Measurements from ENCODE around the gene SKAP2. TPM values are rescaled to one million over a fixed set of nuclear protein-coding genes. Genes with fewer than 3 reads are reported as not detected.

SKAP2 gene
- total RNA-seq, 1 donor from 2014 or later = 3.5 TPM

DNA sequence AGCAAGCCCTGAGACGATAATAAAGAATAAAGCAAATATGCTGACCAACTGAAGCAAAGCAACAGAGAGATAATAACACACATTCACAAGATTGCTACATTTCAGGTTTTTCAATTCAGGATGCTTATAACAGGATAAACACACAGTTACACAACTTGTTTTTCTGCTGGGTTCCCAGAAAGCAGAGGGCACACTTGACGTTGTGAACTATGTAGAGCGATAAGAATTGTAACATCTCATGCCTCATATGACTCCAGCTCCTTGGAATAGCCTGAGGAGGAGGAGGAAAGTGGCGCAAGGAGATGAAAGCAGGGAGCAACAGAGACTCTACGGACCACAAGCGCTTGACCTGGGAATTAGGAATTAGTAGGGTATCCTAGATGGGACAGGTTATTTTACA lies 201.7 kb downstream of the SKAP2 start:
- H3K9me3 Mint-ChIP-seq = no peaks in the 10 kb centered on the region
- no peak for DNase-seq (ENCODE audit: low read depth, low spot score)
- H3K36me3 Mint-ChIP-seq (ENCODE audit: low read depth) = no peaks in the 10 kb centered on the region
- no peak for TF ChIP-seq CTCF (conservative IDR thresholded peaks at IDR 0.05)
- peak overlapping the region; percentile 43 for H3K27ac Mint-ChIP-seq (ENCODE audit: unreplicated experiment)
- no peak overlapping the region for H3K4me3 Mint-ChIP-seq
- H3K27me3 Mint-ChIP-seq (ENCODE audit: low read depth) = peaks cover 45% of the 10 kb centered on the region
- peaks cover 27% of the 10 kb centered on the region for H3K4me1 Mint-ChIP-seq

- H3K27ac Mint-ChIP-seq (ENCODE audit: unreplicated experiment) = no peak overlapping the region
- TF ChIP-seq CTCF (conservative IDR thresholded peaks at IDR 0.05) = no peak
- H3K9me3 Mint-ChIP-seq = no peaks in the 10 kb centered on the region
- DNase-seq (ENCODE audit: low read depth, low spot score) = no peak
- H3K4me1 Mint-ChIP-seq = peaks cover 45% of the 10 kb centered on the region
- H3K4me3 Mint-ChIP-seq = peak overlapping the region; percentile 35
- H3K27me3 Mint-ChIP-seq (ENCODE audit: low read depth) = peaks cover 61% of the 10 kb centered on the region
- no peaks in the 10 kb centered on the region for H3K36me3 Mint-ChIP-seq (ENCODE audit: low read depth)
Measured at GRCh38 chr7:26659121-26659520, 205.3 kb downstream of the SKAP2 start.

- Mint-ChIP-seq H3K27me3 (ENCODE audit: low read depth) (peaks cover 55% of the 10 kb centered on the region), H3K9me3 (no peaks in the 10 kb centered on the region), H3K4me1 (peaks cover 49% of the 10 kb centered on the region), H3K36me3 (ENCODE audit: low read depth) (no peaks in the 10 kb centered on the region), H3K4me3 (peak overlapping the region; percentile 35), H3K27ac (ENCODE audit: unreplicated experiment) (peak overlapping the region; percentile 63)
- DNase-seq (ENCODE audit: low read depth, low spot score) = no peak
- TF ChIP-seq CTCF (conservative IDR thresholded peaks at IDR 0.05) = no peak
Measured at GRCh38 chr7:26658389-26659084, 205.9 kb downstream of the SKAP2 start.

GRCh38 chr7:26657686-26658388 lies 206.6 kb downstream of the SKAP2 start:
- TF ChIP-seq CTCF (conservative IDR thresholded peaks at IDR 0.05) = no peak
- H3K27me3 Mint-ChIP-seq (ENCODE audit: low read depth) = peaks cover 48% of the 10 kb centered on the region
- no peaks in the 10 kb centered on the region for H3K36me3 Mint-ChIP-seq (ENCODE audit: low read depth)
- peak overlapping the region; percentile 63 for H3K27ac Mint-ChIP-seq (ENCODE audit: unreplicated experiment)
- peak; percentile 5 for DNase-seq (ENCODE audit: low read depth, low spot score)
- H3K9me3 Mint-ChIP-seq = no peaks in the 10 kb centered on the region
- peaks cover 54% of the 10 kb centered on the region for H3K4me1 Mint-ChIP-seq
- peak overlapping the region; percentile 7 for H3K4me3 Mint-ChIP-seq

- no peak for DNase-seq (ENCODE audit: low read depth, low spot score)
- H3K4me3 Mint-ChIP-seq = peak overlapping the region; percentile 39
- TF ChIP-seq CTCF (conservative IDR thresholded peaks at IDR 0.05) = peak; percentile 40
- H3K36me3 Mint-ChIP-seq (ENCODE audit: low read depth) = no peaks in the 10 kb centered on the region
- H3K4me1 Mint-ChIP-seq = peaks cover 55% of the 10 kb centered on the region
- H3K9me3 Mint-ChIP-seq = no peaks in the 10 kb centered on the region
- peaks cover 42% of the 10 kb centered on the region for H3K27me3 Mint-ChIP-seq (ENCODE audit: low read depth)
- H3K27ac Mint-ChIP-seq (ENCODE audit: unreplicated experiment) = no peak overlapping the region
Measured at GRCh38 chr7:26657206-26657641, 207.2 kb downstream of the SKAP2 start.
